Calu3 (cell line): Measurements from ENCODE around the gene S100A10. TPM values are rescaled to one million over a fixed set of nuclear protein-coding genes. Genes with fewer than 3 reads are reported as not detected.
A peak's percentile ranks its signal among the peaks of the same experiment; 100 is the strongest.

Experiments used
- BruUV-seq: library from RNA; stranded (reverse); fragments of 400-500 nt; replicated peaks from 2 replicates; lab custom pipeline; 2021; lab: Mats Ljungman, UMichigan
- CTCF ChIA-PET: fragments of 300-600 bp; sonication (Branson Sonifier 250); formaldehyde crosslinking; loops from one replicate; lab custom pipeline; 2022; ENCODE audit warnings: antibody characterized with exemption; lab: Charles Lee
- DNase-seq: peaks from one replicate; pipeline ENCODE4 v3.0.0; 2022
- H3K27ac Mint-ChIP-seq: one replicate; pipeline ENCODE4 v1.8.0; 2022; ENCODE audit warnings: mixed read lengths; ENCODE audit not compliant: unreplicated experiment
- H3K27me3 Mint-ChIP-seq: one replicate; pipeline ENCODE4 v1.8.0; 2022; ENCODE audit warnings: mixed read lengths; ENCODE audit not compliant: unreplicated experiment
- H3K36me3 Mint-ChIP-seq: one replicate; pipeline ENCODE4 v1.8.0; 2022; ENCODE audit warnings: mild to moderate bottlenecking, moderate library complexity, mixed read lengths; ENCODE audit not compliant: insufficient read depth, unreplicated experiment
- H3K4me1 Mint-ChIP-seq: one replicate; pipeline ENCODE4 v1.8.0; 2022; ENCODE audit warnings: mild to moderate bottlenecking, low read depth, mixed read lengths; ENCODE audit not compliant: unreplicated experiment
- H3K4me3 Mint-ChIP-seq: one replicate; pipeline ENCODE4 v1.8.0; 2022; ENCODE audit warnings: mild to moderate bottlenecking, low read depth, moderate library complexity, mixed read lengths; ENCODE audit not compliant: unreplicated experiment
- H3K9me3 Mint-ChIP-seq: one replicate; pipeline ENCODE4 v1.8.0; 2022; ENCODE audit warnings: low read depth, mixed read lengths; ENCODE audit not compliant: unreplicated experiment
- intact Hi-C: fragments of 100-400 bp; cut with micrococcal nuclease; formaldehyde crosslinking; loops from one replicate; pipeline ENCODE4 v1.10.0; 2022; ENCODE audit not compliant: unreplicated experiment
- total RNA-seq: library from RNA; stranded (reverse); gene quantifications from 2 replicates; pipeline ENCODE4 v1.2.3, GENCODE V29; 2022
- TF ChIP-seq, protein P1 (sequence below): fragments of 200-600 bp; IDR thresholded peaks from one replicate; pipeline ENCODE4 v1.8.0; 2022; ENCODE audit warnings: antibody characterized with exemption; ENCODE audit not compliant: unreplicated experiment

The S100A10 gene
- total RNA-seq, 1 experiment from 2014 or later, result 882 TPM

DNA sequence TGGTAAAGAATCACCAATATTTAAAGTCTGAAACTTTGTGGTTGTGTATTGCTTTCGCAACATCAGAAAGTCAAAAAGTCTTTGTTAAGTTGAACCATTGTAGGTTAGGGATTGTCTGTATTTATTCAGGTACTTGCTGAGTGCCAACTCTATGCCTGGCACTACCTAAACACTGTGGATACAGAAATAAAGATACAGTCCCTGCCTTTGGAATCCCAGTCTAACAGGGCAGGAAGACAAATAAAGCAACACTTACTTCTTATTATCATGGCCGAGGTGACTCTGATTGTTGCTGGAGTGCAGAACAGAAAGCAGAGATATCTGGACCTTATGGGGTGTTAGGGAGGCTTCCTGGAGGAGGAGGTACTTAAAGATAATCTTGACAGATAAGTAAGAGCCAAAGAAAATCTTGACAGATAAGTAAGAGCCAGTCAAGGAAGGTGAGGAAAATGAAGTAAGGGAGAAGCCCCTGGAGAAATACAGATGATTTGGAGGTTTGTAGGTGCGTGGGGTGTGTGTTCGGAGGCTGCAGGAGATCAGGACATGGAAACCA lies 11.8 kb upstream of the S100A10 start:
- Mint-ChIP-seq H3K4me1 (peaks cover 49% of the 10 kb centered on the region), H3K4me3 (no peak overlapping the region), H3K36me3 (no peaks in the 10 kb centered on the region), H3K9me3 (no peaks in the 10 kb centered on the region), H3K27me3 (no peaks in the 10 kb centered on the region), H3K27ac (no peak overlapping the region)
- no TSS peak for BruUV-seq
- CTCF ChIA-PET, result interaction anchor here (1.3 to 7.7 kb wide), 2 partner anchors 8 to 37 kb away, joined by 5 to 146 read pairs; no protein-coding TSS in a partner anchor
- TF ChIP-seq, protein P1, sequence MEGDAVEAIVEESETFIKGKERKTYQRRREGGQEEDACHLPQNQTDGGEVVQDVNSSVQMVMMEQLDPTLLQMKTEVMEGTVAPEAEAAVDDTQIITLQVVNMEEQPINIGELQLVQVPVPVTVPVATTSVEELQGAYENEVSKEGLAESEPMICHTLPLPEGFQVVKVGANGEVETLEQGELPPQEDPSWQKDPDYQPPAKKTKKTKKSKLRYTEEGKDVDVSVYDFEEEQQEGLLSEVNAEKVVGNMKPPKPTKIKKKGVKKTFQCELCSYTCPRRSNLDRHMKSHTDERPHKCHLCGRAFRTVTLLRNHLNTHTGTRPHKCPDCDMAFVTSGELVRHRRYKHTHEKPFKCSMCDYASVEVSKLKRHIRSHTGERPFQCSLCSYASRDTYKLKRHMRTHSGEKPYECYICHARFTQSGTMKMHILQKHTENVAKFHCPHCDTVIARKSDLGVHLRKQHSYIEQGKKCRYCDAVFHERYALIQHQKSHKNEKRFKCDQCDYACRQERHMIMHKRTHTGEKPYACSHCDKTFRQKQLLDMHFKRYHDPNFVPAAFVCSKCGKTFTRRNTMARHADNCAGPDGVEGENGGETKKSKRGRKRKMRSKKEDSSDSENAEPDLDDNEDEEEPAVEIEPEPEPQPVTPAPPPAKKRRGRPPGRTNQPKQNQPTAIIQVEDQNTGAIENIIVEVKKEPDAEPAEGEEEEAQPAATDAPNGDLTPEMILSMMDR, result no peak
- intact Hi-C loops, result no loop called here
- DNase-seq, result no peak

DNA sequence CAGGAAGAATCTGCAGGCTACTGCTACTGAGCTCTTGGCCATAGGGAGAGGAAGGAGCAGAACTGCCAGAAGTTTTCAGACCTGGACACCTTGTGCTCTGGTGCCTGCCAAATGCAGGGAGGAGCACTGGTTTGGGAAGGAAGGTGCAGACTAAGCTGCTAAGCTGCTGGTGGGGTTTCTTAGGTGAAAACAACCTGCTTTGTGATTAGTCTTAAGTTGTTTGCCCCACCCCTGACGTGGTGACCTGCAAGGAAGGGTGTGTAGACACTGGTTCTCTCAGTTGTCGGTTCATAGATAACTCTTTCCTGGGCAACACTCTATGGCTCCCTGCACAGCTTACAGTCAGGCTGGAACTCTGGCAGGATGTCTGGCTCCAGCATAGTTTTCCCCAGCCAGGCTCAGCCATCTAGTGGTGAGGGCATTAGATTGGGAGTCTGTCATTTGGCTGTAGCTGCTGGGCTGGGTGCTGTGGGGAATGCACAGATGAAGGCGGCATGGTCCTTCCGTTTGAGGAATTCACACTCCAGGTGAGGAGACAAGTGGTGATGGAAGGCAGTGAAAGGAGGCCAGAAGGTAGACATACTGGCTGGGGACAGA lies 10.3 kb upstream of the S100A10 start:
- H3K4me3 Mint-ChIP-seq, result no peak overlapping the region
- H3K4me1 Mint-ChIP-seq, result peaks cover 56% of the 10 kb centered on the region
- H3K27ac Mint-ChIP-seq, result peak overlapping the region; percentile 35
- intact Hi-C loops, result no loop called here
- peaks cover 3% of the 10 kb centered on the region for H3K36me3 Mint-ChIP-seq
- H3K27me3 Mint-ChIP-seq, result no peaks in the 10 kb centered on the region
- H3K9me3 Mint-ChIP-seq, result no peaks in the 10 kb centered on the region
- TF ChIP-seq, protein P1, result peak; percentile 21
- CTCF ChIA-PET, result interaction anchor here (0.6 to 7.7 kb wide), 14 partner anchors 10 to 460 kb away, joined by 3 to 146 read pairs (median 4); partner anchors contain the start of gene S100A11
- no TSS peak for BruUV-seq
- peak; percentile 46 for DNase-seq

DNA sequence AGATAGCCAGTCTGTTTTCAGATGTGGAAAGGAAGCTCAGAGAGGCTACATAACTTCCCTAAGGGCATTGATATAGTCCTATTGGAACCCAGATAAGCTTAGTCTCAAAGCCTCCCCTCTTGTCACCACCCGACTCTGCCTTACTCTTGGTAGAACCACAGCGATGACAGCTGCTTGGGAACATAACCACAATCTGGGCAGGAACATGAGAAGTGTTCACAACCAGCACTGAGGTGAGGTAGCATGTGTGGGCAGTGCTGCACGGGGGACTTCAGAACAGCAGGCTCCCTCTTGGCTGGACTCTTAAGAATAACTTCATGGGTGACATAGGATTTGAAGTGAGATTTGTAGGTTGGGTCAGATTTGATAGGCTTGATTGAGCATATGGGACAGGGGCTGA lies 9.3 kb upstream of the S100A10 start:
- no TSS peak for BruUV-seq
- Mint-ChIP-seq H3K36me3 (peaks cover 6% of the 10 kb centered on the region), H3K9me3 (no peaks in the 10 kb centered on the region), H3K4me1 (peaks cover 65% of the 10 kb centered on the region), H3K4me3 (no peak overlapping the region), H3K27me3 (no peaks in the 10 kb centered on the region), H3K27ac (no peak overlapping the region)
- CTCF ChIA-PET, result interaction anchor here (1.4 to 7.7 kb wide), 7 partner anchors 11 to 79 kb away, joined by 4 to 146 read pairs (median 5); partner anchors contain the start of gene S100A11
- TF ChIP-seq, protein P1, result no peak
- intact Hi-C loops, result no loop called here
- DNase-seq, result no peak

DNA sequence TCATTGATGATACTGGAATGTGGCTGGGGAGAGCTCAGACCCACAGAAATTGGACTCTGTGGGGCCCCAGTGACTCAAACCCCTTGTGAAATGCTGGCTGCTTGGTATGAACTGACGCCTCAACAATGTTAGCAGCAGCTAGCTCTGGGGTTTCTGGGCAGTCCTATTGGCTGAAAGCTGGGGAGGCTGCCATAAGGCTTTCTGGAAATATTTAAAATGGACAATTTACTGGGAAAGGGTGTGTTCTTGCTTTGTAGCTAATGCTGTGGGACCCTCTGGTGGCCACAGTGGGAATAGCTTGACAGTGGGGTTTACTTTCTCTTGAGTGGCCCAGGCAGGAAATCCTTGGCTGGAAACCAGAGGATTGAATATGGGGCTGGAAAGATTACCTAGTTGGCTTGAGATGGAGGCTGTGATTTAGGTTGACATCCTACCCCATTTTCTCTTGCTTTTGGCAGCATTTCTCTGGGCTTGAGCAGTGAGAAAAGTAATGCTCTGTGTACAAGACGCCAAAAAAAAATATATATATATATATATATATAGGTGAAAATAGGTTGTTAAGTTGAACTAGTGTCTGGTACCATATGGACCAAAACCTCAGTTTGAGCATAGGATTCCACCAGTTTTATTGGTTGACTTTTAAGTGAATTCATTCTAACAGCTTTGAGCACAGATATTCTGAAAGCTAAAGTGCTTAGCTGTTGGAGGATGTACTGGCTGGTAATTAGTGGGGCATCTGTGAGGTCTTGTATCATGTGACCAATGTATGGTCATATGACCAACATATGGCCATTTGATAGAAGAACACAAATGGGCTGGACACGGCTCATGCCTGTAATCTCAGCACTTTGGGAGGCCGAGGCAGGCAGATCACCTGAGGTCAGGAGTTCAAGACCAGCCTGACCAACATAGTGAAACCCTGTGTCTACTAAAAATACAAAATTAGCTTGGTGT lies 8.2 kb upstream of the S100A10 start:
- Mint-ChIP-seq H3K27ac (peak overlapping the region; percentile 44), H3K9me3 (no peaks in the 10 kb centered on the region), H3K27me3 (no peaks in the 10 kb centered on the region), H3K4me1 (peaks cover 76% of the 10 kb centered on the region), H3K4me3 (no peak overlapping the region), H3K36me3 (peaks cover 16% of the 10 kb centered on the region)
- BruUV-seq, result no TSS peak
- DNase-seq, result peak; percentile 91
- CTCF ChIA-PET, result interaction anchor here (0.6 to 7.7 kb wide), 28 partner anchors 10 to 655 kb away, joined by 3 to 146 read pairs (median 5); partner anchors contain the start of genes RFX5, S100A11 and THEM4
- intact Hi-C loops, result loop anchor here (1.0 kb wide), 2 partner anchors 34 to 68 kb away; no protein-coding TSS in a partner anchor
- TF ChIP-seq, protein P1, result peak; percentile 93
